HepG2 (cell line): Measurements from ENCODE around the gene CREBRF. TPM values are rescaled to one million over a fixed set of nuclear protein-coding genes. Genes with fewer than 3 reads are reported as not detected.

ENCODE experiments used
- CBX2 ChIP-seq, 2 experiments: fragments of 200-600 bp in 1 of 2; sonication (generic); formaldehyde crosslinking in 1 of 2; IDR thresholded peaks; 2 replicates each; pipeline versions ENCODE4 v1.7.0 to v1.8.1; 2018 to 2022; ENCODE audit warnings: low read depth in 2 of 2, low read length in 1 of 2, mild to moderate bottlenecking in 1 of 2, missing genetic modification reagents in 1 of 2
- CHD2 ChIP-seq: IDR thresholded peaks from 2 replicates; pipeline ENCODE4 v1.6.1; 2011; ENCODE audit warnings: low read depth, low read length, improper control_type of control experiment
- GZF1 ChIP-seq: sonication (generic); formaldehyde crosslinking; IDR thresholded peaks from 2 replicates; pipeline ENCODE4 v1.5.1; 2020; ENCODE audit warnings: mild to moderate bottlenecking, missing genetic modification reagents
- RBM39 ChIP-seq: fragments of 200-400 bp; formaldehyde crosslinking; IDR thresholded peaks from one replicate; pipeline ENCODE4 v1.6.1; 2018; ENCODE audit warnings: antibody characterized with exemption, mild to moderate bottlenecking, low read depth, low read length; ENCODE audit not compliant: poor library complexity, severe bottlenecking
- SP5 ChIP-seq: IDR thresholded peaks from 2 replicates; pipeline ENCODE4 v1.6.1; 2016; ENCODE audit warnings: low read depth, borderline replicate concordance
- SPEN ChIP-seq: sonication (generic); formaldehyde crosslinking; IDR thresholded peaks from 2 replicates; pipeline ENCODE4 v1.5.1; 2020; ENCODE audit warnings: low read depth, mild to moderate bottlenecking, missing genetic modification reagents
- SRSF1 ChIP-seq: fragments of 200-400 bp; formaldehyde crosslinking; optimal IDR thresholded peaks from 2 replicates; pipeline ENCODE3; 2017; ENCODE audit warnings: mild to moderate bottlenecking, low read depth, low read length, moderate library complexity
- SRY ChIP-seq: sonication (generic); formaldehyde crosslinking; IDR thresholded peaks from 2 replicates; pipeline ENCODE4 v1.8.0; 2022; ENCODE audit warnings: mild to moderate bottlenecking, missing genetic modification reagents
- TGIF2 ChIP-seq: IDR thresholded peaks from 2 replicates; pipeline ENCODE4 v1.6.1; 2016; ENCODE audit warnings: control low read depth, missing compliant biosample characterization
- THAP11 ChIP-seq: IDR thresholded peaks from 2 replicates; pipeline ENCODE4 v1.6.1; 2016; ENCODE audit warnings: missing biosample characterization, missing genetic modification reagents
- YEATS4 ChIP-seq: sonication (generic); formaldehyde crosslinking; IDR thresholded peaks from 2 replicates; pipeline ENCODE4 v1.4.0; 2020; ENCODE audit warnings: missing genetic modification reagents, borderline replicate concordance
- ZNF607 ChIP-seq: sonication (generic); formaldehyde crosslinking; IDR thresholded peaks from 2 replicates; pipeline ENCODE4 v1.5.1; 2020; ENCODE audit warnings: missing genetic modification reagents, mild to moderate bottlenecking, borderline replicate concordance
- ZZZ3 ChIP-seq: sonication (generic); formaldehyde crosslinking; IDR thresholded peaks from 2 replicates; pipeline ENCODE4 v1.4.0; 2020; ENCODE audit warnings: missing genetic modification reagents, mild to moderate bottlenecking, borderline replicate concordance
- polyA plus RNA-seq, 8 experiments: library from polyadenylated mRNA; depleted of rRNA in 3 of 8; stranded (reverse) in 7 of 8; unstranded in 1 of 8; fragments of >200 nt; fragmentation: Illumina TruSeq in 4 of 8; extraction: Trizol in 4 of 8; gene quantifications; 2 replicates each; pipeline versions ENCODE4 v1.2.1 to v1.2.3, GENCODE V29; 2011 to 2016; ENCODE audit warnings: low read depth in 4 of 8, missing spikeins in 1 of 8, mixed read lengths in 1 of 8; ENCODE audit not compliant: insufficient read depth in 1 of 8
- total RNA-seq, 5 experiments: library from RNA; depleted of rRNA; stranded (reverse); fragments of >200 nt; fragmentation: Illumina TruSeq; extraction: Trizol; gene quantifications; 2 replicates each; pipeline ENCODE4 v1.2.3, GENCODE V29; 2016; ENCODE audit warnings: low read depth in 1 of 5
- TF ChIP-seq, protein P1 (sequence below): sonication (generic); formaldehyde crosslinking; IDR thresholded peaks from 2 replicates; pipeline ENCODE4 v1.5.1; 2020; ENCODE audit warnings: mild to moderate bottlenecking, missing genetic modification reagents, moderate library complexity
- TF ChIP-seq, protein P2 (sequence below): sonication (generic); formaldehyde crosslinking; IDR thresholded peaks from 2 replicates; pipeline ENCODE4 v1.5.0; 2020; ENCODE audit warnings: mild to moderate bottlenecking, missing genetic modification reagents, borderline replicate concordance
- TF ChIP-seq, protein P3 (sequence below): IDR thresholded peaks from 2 replicates; pipeline ENCODE4 v1.6.1; 2016

The CREBRF gene
- total and polyA plus RNA-seq, 2 of the 13 experiments (the other 11 are each of a cell fraction or from before 2014, with no cell fraction given), result 4.5 to 10.2 TPM

DNA sequence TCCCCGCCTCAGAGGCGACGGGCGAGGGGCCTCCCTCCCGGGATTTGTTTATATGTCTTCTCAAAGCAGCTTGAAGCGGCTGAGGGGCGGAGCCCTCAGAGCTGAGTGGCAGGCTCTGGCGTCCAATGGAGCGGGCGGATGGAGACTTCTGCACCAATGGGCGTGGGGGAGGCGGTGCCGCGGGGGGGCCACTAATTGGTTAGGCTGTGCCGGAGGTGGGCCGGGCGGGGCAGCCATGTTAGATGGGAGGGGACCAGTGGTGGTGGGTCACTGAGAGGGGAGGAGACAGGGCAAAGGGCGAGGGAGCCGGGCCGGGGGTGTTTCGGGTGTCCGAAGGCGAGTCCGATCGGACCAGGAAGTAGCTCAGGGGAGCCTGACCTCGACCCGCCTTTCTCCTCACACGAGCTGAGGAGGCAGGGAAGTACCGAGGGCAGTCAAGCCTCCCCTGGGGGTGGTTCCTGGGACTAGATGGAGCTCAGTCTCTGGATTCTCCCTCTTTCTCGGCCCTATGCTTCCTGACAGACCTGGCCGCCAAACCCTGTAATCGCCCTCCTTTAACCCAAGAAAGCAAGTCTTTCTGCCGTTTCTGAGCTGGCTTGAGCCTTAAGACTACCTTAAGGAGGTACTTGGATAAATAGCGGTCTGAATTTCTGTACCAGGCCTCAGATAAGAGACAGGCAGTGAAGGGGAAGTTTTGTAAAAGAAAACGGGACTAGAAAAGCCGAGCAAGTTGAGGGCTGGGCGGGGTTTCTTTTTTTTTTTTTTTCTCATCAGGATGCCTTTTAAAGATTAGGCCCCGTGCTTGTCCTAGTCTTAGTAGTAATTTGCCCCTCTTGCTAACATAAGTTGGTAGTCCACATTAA is 1.1 kb downstream of the CREBRF start (continued):
- TF ChIP-seq YEATS4, result peak; percentile 56; the same call in 1 of the 2 replicates
- peak; percentile 63; the same call in 1 of the 2 replicates for TF ChIP-seq SPEN (CRISPR knock-in tag)
- TF ChIP-seq GZF1 (CRISPR knock-in tag), result 0 out of 2 replicates have a peak, but pooled peaks have one; percentile 70
- peak; percentile 77; the same call in 1 of the 2 replicates for TF ChIP-seq TGIF2 (CRISPR knock-in tag)
- TF ChIP-seq ZNF607, result peak; percentile 49; the same call in 1 of the 2 replicates
- TF ChIP-seq RBM39, result peak; percentile 49
- TF ChIP-seq SRSF1, result peak; percentile 89
- TF ChIP-seq THAP11 (CRISPR knock-in tag), result peak; percentile 81
- TF ChIP-seq, protein P1, sequence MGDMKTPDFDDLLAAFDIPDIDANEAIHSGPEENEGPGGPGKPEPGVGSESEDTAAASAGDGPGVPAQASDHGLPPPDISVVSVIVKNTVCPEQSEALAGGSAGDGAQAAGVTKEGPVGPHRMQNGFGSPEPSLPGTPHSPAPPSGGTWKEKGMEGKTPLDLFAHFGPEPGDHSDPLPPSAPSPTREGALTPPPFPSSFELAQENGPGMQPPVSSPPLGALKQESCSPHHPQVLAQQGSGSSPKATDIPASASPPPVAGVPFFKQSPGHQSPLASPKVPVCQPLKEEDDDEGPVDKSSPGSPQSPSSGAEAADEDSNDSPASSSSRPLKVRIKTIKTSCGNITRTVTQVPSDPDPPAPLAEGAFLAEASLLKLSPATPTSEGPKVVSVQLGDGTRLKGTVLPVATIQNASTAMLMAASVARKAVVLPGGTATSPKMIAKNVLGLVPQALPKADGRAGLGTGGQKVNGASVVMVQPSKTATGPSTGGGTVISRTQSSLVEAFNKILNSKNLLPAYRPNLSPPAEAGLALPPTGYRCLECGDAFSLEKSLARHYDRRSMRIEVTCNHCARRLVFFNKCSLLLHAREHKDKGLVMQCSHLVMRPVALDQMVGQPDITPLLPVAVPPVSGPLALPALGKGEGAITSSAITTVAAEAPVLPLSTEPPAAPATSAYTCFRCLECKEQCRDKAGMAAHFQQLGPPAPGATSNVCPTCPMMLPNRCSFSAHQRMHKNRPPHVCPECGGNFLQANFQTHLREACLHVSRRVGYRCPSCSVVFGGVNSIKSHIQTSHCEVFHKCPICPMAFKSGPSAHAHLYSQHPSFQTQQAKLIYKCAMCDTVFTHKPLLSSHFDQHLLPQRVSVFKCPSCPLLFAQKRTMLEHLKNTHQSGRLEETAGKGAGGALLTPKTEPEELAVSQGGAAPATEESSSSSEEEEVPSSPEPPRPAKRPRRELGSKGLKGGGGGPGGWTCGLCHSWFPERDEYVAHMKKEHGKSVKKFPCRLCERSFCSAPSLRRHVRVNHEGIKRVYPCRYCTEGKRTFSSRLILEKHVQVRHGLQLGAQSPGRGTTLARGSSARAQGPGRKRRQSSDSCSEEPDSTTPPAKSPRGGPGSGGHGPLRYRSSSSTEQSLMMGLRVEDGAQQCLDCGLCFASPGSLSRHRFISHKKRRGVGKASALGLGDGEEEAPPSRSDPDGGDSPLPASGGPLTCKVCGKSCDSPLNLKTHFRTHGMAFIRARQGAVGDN (CRISPR knock-in tag), result peak; percentile 65
- no peak for TF ChIP-seq SRY (CRISPR knock-in tag)
- TF ChIP-seq, protein P2, sequence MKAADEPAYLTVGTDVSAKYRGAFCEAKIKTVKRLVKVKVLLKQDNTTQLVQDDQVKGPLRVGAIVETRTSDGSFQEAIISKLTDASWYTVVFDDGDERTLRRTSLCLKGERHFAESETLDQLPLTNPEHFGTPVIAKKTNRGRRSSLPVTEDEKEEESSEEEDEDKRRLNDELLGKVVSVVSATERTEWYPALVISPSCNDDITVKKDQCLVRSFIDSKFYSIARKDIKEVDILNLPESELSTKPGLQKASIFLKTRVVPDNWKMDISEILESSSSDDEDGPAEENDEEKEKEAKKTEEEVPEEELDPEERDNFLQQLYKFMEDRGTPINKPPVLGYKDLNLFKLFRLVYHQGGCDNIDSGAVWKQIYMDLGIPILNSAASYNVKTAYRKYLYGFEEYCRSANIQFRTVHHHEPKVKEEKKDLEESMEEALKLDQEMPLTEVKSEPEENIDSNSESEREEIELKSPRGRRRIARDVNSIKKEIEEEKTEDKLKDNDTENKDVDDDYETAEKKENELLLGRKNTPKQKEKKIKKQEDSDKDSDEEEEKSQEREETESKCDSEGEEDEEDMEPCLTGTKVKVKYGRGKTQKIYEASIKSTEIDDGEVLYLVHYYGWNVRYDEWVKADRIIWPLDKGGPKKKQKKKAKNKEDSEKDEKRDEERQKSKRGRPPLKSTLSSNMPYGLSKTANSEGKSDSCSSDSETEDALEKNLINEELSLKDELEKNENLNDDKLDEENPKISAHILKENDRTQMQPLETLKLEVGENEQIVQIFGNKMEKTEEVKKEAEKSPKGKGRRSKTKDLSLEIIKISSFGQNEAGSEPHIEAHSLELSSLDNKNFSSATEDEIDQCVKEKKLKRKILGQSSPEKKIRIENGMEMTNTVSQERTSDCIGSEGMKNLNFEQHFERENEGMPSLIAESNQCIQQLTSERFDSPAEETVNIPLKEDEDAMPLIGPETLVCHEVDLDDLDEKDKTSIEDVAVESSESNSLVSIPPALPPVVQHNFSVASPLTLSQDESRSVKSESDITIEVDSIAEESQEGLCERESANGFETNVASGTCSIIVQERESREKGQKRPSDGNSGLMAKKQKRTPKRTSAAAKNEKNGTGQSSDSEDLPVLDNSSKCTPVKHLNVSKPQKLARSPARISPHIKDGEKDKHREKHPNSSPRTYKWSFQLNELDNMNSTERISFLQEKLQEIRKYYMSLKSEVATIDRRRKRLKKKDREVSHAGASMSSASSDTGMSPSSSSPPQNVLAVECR (CRISPR knock-in tag), result peak; percentile 87
- no peak for TF ChIP-seq ZZZ3 (CRISPR knock-in tag)
- TF ChIP-seq SP5 (CRISPR knock-in tag), result peak; percentile 91
- TF ChIP-seq, protein P3, sequence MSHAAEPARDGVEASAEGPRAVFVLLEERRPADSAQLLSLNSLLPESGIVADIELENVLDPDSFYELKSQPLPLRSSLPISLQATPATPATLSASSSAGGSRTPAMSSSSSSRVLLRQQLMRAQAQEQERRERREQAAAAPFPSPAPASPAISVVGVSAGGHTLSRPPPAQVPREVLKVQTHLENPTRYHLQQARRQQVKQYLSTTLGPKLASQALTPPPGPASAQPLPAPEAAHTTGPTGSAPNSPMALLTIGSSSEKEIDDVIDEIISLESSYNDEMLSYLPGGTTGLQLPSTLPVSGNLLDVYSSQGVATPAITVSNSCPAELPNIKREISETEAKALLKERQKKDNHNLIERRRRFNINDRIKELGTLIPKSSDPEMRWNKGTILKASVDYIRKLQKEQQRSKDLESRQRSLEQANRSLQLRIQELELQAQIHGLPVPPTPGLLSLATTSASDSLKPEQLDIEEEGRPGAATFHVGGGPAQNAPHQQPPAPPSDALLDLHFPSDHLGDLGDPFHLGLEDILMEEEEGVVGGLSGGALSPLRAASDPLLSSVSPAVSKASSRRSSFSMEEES (CRISPR knock-in tag), result peak; percentile 62; the same call in 1 of the 2 replicates
- no peak for TF ChIP-seq CBX2 (IDR thresholded peaks at IDR 0.05; ENCODE audit: low read depth, low read length)
- TF ChIP-seq CBX2 (CRISPR knock-in tag; IDR thresholded peaks at IDR 0.05; ENCODE audit: low read depth), result no peak
- 0 out of 2 replicates have a peak, but pooled peaks have one; percentile 50 for TF ChIP-seq CHD2
